Skeletal muscle cell (primary cell): ENCODE measurements around the gene HIPK2.

Experiments
- DNase-seq: peaks from one replicate; pipeline ENCODE4 v3.0.0-alpha.2; 2010; ENCODE audit warnings: low read depth
- H3K4me3 ChIP-seq: 2 replicates; pipeline ENCODE4 v1.5.1; 2011; ENCODE audit warnings: low read depth, mild to moderate bottlenecking, control low read depth, low read length, moderate library complexity

HIPK2 gene

DNA sequence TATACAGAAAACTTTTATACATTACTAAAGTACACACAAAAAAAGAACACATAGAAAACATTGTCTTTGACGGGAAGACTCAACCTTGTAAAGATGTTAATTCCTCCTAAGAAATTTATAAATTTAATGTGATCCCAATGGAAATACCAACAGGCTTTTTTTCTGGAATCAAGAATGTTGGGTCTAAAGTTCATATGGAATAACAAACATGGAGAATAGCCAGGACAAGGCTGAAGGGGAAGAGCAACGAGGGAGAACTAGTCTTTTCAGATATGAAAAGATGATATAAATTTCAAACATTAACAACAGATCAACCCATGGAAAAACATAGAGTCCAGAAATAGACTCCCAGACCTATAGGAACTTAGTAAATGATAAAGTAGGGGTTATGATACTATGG lies 19.8 kb downstream of the HIPK2 start:
- DNase-seq: no peak
- no peak overlapping the region for H3K4me3 ChIP-seq

DNA sequence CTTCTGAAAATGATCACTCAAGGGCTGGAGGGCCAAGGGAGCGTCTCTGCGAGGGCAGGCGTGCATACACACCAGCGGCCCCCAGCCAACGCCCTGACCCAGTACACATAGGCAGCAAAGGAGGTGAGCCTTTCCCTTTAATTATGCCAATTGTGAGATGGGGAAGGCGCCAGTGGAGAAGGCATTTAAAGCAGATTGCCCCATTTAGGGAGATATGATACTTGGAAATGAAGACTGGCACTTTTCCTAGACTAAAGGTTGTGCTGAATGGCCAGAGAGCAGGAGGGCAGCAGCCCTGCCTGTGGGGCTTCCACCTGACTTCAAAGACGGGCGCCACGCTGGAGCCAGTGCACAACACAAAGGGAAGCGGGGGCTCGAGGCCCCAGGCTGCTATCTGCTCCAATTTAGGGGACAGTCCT lies 24.1 kb downstream of the HIPK2 start:
- H3K4me3 ChIP-seq: no peak overlapping the region
- DNase-seq: no peak

DNA sequence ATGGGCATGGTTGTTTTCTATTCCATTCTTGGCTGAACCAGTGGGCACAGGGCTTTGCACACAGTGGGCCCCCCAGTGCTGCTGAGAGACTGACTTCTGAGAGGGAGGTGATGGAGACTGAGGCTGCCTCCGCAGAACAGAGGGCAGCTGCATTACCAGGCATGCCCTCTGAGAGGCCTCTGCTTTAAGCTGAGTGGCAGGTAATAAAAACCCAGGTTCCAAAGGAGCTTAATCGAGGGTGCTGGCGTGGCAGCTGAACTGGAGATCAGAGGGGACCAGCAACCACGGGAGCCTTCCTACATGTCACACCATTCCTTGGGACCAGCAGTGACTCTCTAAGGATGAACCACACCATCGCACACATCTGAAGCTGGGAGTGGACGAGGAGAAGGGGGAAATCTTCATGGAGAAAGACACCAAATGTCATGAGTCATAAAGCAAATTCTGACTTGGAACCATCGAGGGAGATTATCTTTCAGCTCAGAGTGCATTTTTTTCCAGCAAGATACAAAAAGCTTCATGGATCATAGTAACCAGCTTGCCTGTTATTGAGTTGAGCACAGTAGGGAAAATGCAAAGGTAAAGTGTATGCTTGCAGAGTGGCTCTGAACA lies 24.6 kb downstream of the HIPK2 start:
- no peak overlapping the region for H3K4me3 ChIP-seq
- DNase-seq: no peak

DNA sequence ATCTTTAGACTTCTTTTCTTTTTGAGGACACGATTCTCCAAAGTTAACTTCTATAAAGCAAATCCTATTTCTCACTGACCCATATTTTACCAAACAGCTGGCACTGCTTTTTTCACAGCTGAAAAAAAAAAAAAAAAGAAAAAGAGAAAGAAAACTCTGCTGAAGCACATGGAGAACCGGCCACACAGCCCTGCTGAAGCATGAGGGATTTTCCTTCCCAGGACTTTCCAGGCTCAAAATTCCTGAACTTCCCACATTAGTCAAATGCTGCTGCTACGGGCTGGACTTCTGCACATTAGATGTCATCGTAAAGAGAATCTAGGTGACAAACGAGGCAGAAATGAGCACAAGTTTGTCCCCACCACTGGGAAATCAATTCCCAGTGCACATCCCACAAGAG lies 25.2 kb downstream of the HIPK2 start:
- H3K4me3 ChIP-seq: no peak overlapping the region
- DNase-seq: no peak

DNA sequence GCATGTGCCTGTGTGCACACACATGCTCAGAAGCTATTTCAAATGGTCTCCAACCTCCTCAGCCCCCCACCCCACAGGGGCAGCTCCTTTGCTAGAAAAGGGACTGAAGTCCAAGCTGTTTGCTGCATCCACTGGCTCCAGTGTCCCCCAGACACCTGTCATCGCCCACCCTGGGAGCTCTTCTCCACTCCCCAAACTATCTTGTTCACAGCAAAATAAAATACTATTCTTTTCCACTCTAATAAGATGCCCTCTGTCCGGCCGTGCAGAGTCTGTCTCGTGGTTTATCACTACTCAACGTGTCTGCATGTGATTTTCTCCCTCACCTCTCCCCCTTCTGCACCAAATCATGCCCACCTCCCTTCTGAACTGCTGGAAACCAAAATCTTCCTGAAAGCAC lies 25.6 kb downstream of the HIPK2 start:
- H3K4me3 ChIP-seq: no peak overlapping the region
- no peak for DNase-seq

DNA sequence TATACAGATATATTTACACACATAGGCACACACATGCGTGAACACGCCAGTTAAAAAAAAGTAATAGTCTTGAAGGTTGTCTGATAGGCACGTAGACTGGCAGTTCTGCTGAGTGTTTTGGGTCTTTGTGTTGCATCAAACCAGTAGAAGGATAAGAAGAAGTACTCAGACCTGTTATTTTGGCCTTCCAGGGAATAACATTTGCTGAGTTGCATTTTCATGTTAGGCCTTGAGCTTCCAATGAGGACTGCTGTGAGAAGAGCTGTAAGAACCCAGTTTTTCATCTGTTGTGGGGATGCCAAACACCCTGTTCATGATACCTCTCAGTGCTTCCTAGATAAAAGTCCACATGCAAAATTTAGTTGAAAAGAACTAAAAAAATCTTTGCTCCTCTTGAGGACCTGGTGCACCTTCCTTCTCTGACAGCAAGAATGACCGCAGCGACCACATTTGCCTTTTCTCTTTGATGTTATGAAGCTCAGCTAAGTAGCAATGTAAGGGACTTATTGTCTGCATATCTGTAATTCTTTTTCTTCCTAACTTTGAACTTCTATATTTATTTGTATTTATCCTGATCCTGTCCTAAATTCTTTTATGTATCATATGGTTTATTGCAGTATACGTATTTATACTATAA lies 27.2 kb downstream of the HIPK2 start:
- no peak overlapping the region for H3K4me3 ChIP-seq
- DNase-seq: no peak

DNA sequence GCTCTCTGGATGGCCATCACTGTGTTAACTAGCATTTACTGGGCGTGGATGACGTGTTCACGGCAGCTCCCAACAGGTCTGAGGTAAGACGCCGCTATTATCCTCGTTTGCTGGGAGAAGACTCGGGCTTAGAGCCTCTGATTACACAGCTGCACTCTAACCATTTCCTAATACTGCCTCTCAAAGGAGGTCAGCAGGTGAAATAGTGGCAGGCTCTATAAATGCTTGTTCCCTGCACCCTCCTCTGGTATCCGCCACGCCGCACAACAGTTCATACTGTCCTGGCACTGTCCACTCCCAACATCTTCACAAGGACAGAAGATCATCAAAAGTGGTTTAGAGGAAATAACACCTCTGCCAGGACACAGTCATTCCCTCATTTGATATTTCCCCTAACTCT lies 28.3 kb downstream of the HIPK2 start:
- no peak overlapping the region for H3K4me3 ChIP-seq

DNA sequence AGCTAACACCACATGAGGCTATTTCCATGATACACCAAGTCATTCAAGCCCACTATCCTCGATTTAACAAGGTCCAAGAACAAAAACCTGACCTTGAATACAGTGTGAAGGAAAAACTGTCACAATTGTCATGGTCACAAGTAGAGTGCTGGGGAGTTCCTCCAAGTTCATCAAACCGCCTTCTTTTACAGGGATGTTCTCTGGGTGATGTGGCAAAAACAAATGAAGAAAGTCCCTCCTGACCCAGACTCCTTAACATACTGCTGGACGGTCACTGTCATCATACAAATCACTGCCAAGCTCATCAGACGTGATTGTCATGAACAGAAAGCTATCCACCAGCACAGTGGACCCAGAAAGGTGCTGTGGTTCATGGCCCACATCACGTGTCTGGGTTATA lies 28.9 kb downstream of the HIPK2 start:
- no peak overlapping the region for H3K4me3 ChIP-seq
- no peak for DNase-seq

More for the DNA sequence above, 28.3 kb downstream of the HIPK2 start:
- no peak for DNase-seq

DNA sequence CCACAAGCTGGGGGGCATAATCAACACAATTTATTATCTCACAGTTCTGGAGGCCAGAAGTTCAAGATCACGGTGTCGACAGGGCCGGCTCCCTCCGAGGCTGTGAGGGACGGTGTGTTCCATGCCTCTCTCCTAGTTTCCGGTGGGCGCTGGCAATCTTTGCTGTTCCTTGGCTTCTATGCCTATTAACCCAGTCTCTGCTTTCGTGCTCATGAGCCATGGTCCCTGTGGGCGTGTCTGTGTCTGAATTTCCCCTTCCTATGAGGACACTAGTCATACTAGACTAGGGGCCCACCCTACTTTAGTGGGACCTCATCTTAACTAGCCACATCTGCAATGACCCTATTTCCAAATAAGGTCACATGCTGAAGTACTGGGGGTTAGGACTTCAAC lies 29.4 kb downstream of the HIPK2 start:
- DNase-seq: no peak
- H3K4me3 ChIP-seq: no peak overlapping the region

DNA sequence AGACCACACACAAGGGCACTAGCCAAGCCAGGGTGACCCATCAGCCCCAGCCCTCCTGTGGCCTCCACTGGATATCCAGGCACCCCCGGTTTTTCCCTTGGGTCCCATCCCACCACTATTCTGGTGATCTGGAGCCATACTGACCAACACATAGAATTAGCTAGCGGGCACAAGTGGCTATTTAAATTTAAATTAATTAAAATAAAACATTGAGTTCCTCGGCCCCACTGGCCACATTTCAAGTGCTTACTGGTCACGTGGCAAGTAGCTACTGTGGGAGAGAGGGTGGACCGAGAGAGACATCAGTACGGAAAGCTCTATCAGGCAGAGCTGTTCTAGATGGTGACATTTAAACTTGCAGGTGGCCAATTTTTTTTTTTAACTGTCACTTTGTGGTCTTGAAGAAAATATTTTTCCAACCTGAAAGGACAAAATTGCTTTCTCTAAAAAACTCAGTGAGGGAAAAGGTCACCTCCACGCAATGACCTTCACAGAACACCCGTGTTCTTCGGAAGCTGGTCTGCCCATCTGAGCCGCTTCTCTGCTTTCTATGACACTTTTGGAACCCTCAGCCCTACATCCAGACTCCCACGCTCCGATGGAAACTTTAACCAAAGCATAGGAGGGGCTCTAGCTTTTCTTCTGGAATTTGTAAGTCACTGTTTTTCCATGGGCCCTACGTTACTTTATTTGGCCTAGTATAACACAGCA lies 30.0 kb downstream of the HIPK2 start:
- no peak overlapping the region for H3K4me3 ChIP-seq
- no peak for DNase-seq

DNA sequence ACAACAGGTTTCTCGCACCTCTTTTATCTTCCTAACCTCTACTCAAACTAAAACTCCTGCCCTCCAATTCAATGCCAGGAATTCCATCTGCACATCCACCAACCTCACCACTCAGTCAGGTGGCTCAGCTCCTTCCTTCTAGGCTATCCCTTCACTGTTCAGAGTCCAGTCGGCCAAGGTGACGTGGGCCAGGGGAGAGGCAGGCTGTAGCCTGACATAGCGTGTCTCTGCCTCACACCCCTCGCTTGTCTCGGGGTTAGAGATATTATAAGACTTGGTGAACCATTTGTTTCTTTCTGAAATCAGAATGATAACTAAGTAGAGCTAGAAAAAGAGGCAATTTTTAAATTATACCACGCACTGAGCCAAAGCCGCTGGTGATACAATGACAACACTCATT lies 31.1 kb downstream of the HIPK2 start:
- H3K4me3 ChIP-seq: no peak overlapping the region
- no peak for DNase-seq

DNA sequence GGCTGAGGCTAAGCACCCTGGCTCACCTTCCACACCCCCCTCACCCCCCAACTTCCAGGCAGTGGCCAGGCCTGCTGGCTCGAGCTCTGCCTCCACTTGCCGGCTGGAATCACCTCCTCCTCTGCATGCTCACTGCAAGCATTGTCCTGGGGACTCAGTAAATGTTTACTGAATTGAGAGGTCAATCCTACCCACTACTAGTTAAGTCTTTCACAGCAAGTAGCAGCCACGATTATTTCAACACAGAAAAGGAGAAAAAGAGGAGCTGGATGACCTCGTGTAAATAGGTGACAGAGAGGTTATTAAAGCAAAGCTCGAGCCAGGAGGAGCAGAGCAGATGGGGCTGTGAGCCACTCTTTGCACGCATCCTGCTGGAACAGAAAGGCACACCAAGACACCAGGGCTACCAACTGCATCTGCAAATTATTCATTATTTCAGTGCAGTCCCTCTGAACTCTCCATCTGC lies 32.1 kb downstream of the HIPK2 start:
- H3K4me3 ChIP-seq: no peak overlapping the region
- DNase-seq: no peak

DNA sequence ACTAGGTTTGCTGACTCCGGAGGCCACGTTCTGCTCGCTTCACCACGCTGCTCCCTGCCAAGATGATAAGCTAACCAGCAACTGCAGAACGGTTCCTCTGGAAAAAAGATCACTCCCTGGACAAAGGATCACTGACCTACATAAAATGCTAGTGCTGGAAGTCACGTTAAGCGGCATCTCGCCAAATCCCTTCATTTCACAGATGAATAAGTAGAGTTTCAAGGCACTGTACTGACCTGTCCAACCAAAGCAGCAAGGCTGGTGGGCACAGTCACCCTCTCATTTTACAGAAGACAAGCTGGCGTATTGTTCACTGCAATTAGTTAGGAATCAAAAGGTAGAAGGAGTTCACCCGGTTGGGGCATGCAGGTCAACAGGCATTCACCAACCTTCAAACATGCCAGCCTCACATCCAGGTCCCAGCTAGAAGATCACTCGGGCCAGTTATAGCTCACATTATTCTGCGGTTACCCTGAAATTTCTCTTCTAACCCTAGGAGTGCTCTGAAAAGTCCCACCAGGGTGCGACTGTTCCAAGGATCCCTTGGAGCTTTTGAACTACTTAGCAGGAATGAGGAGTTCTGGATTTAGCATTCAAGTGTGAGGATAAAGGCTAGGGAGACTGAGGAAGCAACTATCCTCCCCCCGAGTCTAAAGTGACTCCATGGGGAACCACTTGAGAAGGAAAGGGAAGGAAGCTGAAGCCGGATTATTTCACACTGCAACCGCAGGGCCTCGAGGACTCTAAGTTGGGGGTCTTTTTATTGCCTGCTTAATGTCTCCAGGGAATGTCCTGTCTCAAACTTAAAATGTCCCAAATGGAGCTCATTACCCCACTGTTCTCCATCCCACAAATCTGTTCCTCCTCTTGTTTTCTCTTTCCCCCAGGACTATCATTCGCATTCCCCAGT lies 32.8 kb downstream of the HIPK2 start:
- DNase-seq: no peak

DNA sequence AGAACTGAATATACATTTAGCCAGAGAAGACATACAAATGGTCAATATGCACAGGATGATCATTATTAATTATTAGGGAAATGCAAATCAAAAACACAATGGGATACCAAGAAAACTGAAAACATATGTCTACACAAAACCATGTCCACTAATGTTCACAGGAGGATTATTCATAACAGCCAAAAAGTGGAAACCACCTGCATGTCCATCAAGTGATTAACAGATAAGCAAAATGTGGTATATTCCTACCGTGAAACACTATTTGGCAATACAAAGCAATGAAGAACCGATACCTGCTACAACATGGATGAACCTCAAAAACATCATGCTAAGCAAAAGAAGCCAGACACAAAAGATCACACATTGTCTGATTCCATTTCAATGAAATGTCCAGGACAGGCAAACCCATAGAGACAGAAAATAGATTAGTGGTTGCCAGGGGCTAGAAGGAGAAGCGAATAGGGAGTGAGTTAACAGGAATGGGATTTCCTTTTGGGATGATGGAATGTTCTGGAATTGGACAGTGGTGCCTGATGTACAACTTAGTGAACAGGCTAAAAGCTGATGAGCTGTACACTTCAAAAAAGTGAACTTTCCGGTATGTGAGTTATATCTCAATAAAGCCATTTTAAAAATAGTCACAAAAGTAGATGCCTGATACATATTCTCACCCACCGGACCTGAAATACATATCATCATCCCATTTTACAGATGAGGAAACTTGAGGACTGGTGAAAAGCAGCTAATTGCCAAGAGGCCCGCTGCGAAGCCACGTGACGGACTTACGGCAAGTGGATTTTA lies 33.6 kb downstream of the HIPK2 start:
- H3K4me3 ChIP-seq: no peak overlapping the region
- DNase-seq: no peak

More for the DNA sequence above, 32.8 kb downstream of the HIPK2 start:
- H3K4me3 ChIP-seq: no peak overlapping the region

DNA sequence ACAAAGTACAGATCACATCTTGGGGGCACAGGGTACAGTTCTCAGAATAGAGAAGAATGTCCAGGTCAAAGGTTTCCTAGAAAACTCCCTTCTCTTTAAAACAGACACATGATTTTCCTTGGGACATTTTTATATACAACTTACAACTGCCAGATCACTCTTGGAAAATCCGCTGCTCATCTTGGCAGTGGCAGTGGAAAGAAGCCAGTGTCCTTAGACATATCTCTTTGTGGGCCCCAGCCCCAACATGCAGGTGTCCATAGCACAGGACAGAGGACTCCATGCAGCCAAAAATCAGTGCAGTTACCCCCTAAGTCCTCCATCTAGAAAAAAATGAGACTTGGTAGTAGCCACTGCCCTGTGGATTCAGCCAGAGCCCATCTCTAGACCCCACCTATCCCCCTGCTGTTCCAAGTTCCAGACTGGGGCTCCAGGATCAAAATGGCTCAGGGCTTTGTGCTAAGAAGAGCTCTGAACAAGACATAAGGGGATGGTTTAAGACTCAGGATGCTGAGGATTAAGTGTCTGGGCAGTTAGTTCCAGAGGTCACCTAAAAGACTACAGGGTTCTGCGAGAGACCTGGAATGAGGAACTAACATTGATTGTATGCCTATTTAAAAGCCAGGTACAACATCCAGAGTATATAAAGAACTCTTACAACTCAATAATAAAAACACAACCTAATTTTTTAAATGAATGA lies 34.4 kb downstream of the HIPK2 start:
- no peak for DNase-seq
- H3K4me3 ChIP-seq: no peak overlapping the region

DNA sequence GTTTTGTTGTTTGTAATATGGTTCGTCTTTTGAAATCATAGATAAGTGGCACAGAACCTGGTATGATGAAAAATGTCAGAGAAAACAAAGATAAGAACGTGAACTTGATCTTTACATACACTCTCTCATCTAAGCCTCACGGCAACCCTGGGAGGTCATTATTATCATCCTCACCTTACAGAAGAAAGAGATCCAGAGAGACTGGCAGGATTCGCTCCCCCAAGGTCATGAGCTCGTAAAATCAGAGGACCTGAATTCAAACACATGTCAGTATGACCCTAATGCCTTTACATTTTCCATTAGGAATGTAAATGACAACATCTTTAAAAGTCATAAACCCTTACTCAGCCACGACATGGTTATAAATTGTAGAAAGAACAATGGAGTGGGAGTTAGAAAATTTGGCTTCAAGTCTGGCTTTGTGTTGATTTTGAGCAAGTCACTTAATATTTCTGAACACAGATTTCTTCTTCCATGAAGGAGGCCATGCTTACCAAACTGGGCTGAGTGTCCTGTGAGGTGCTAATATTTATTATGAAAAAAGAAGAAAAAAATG lies 35.9 kb downstream of the HIPK2 start:
- no peak overlapping the region for H3K4me3 ChIP-seq
- DNase-seq: no peak

DNA sequence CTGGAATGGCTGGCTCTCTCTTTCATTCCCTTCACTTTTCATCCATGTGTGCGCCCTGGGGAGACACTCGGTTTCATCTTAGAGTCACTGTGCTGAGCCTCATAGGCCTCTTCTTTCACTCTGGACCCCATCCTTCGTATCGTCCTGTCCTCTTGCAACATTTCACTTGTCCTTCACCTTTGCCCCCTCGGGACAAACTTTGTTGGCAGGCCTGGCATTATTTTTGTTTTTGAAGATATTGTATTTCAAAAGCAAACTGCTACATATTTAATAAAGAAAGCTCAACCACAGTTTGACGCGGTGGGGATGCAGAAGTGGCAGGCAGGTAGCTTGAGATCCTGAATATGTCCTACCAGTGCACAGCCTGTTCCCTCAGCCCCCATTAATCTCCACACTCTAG lies 36.6 kb downstream of the HIPK2 start:
- DNase-seq: no peak
- H3K4me3 ChIP-seq: no peak overlapping the region

DNA sequence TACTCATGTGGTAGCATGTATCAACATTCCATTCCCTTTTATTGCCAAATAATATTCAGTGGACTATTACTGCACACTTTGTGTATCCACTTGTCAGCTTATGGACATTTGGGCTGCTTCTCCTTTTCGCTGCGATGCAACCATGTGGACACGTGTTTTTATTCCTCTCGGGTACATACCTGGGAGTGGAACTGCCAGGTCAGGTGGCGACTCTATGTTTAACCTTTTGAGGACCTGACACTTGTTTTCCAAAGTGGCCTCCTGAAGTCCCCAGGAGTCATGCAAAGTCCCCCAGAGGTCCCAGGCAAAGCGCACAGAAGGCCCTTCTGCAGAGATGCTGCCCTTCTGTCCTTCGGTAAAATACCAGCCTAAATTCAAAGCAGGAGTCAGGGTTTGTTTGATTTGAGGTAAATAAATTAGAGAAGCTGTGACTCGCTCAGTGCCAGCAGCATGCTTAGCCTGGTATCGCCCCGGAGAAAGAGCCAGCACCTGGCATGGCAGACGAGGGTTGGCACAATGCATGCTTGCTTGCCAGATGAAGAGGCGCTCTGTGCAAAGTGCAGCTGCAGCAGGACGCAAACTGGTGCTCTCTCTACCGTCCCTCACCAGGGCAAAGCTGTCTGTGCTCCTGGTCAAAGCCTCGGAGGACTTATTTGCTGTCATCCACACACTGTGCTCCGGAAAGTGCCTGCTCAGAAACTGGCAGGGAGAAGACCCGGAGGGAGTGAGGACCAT lies 37.8 kb downstream of the HIPK2 start:
- no peak overlapping the region for H3K4me3 ChIP-seq
- DNase-seq: no peak
